AG08395 (cell line): ENCODE measurements around the gene CR2.
A peak's percentile ranks its signal among the peaks of the same experiment; 100 is the strongest.
"Not testable (repeated sequence)": the region's sequence is repeated elsewhere in the genome, so short reads cannot be mapped to it uniquely, and the experiment has no call there.

Experiments
- DNase-seq: peaks from one replicate; pipeline ENCODE4 v3.0.0; 2012; ENCODE audit warnings: mixed read lengths, low spot score

Gene CR2

DNA sequence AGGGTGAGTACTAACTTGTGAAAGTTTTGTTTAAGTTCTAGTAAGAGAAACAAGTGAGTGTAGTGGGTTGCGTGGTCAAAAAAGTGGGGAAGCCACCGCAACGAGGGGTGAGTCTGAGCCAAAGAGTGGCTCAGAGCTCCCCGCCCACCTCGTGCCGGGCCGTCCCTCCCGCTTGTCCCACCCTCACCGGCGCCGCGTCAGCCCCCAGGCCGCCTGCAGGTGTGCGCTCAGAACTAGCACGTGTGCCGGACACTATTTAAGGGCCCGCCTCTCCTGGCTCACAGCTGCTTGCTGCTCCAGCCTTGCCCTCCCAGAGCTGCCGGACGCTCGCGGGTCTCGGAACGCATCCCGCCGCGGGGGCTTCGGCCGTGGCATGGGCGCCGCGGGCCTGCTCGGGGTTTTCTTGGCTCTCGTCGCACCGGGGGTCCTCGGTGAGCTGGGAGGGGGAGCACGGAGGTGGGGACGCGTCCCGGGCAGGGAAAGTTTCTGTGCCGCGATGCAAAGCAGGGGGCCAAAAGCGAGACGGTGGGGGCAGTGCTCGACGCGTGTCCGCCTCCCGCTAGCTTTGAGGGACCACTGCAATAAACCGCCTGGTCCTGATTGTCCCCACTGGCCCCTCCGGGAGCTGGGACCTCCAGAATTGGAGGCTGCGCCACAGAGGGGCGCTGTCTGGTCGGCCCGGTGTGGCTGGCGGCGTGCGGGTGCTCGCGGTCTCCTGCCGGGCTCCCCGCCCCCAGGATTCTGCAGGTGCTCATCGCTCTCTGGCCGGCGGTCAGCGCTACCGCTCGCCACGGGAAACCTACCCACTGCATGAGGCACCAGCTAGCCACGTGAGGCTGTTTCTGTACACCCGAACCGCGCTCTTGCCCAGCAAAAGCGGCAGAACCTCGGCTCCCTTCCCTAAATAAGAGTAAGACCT is at the start of gene CR2:
TSS of gene CR2 (plus strand) at position 283 of the 919 bp plus-strand sequence. CDS start at position 374, 91 bp downstream.
- no peak for DNase-seq

DNA sequence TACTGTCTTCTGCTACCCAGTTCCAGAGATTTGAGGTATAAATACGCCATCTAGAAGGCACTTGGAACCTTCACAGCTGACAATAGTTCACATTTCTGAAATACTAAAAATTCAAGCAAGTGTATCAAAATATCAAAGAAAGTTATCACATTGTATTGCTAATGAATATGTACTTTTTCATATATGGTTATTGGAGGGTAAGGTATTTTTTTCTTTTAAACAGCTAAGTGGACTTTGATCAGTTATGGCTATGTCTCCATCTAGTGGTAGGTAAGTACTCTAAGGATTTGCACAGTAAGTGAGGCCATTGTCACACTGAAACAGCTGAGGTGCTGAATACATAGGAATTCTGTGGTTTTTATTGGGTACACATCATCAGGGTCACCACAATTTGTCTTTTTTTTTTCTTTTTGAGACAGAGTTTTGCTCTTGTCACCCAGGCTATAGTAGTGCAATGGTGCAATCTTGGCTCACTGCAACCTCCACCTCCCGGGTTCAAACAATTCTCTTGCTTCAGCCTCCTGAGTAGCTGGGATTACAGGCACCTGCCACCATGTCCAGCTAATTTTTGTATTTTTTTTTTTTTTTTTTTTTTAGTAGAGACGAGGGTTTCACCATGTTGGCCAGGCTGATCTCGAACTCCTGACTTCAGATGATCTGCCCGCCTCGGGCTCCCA is 49.1 kb upstream of the CR2 start:
- DNase-seq, result peak; percentile 68

DNA sequence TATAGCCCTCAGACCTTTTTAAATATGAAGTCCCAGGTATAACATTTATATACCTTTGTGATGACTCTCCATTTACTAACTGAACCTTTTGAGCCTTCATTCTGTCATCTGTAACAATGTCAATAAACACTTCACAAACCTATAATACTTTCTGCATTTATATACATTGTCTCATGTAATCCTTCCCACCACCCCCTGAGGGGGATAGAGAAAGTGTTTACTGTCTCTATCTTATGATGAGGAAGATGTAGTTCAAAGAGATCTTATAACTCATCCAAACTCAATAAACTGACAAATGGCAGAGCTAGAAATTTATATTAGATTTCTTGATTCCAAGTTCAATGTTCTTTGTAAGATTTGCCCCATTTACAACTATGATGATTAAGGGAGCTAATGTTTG is 48.3 kb upstream of the CR2 start:
- DNase-seq, result no peak

DNA sequence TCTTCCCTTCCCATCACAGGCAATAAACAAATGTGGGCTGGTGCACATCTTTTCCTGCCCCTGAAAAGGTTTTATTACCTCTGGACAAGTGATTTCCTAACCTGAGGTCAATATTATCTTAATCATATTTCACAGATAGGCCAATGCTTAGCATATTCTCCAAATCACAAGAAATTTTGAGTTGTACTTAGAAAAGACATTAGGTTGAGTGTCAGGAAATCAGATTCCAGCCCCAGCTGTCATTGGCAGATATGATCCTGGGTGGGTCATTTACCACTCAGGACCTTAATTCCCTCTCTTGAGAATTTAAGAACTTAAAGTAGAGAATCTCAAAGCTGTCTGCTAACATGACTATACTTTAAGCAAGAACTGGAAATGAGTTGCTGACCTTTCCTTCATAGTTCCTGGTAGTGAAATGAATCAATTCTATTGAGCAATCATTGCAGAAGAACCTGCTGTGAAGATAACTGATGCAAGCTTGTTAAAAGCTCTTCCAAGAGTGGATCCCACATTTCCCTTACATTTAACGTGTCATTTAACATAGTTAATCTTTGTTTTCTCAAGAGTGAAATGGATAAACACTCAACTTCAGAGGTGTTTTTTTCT is 46.4 kb upstream of the CR2 start:
- DNase-seq, result no peak

DNA sequence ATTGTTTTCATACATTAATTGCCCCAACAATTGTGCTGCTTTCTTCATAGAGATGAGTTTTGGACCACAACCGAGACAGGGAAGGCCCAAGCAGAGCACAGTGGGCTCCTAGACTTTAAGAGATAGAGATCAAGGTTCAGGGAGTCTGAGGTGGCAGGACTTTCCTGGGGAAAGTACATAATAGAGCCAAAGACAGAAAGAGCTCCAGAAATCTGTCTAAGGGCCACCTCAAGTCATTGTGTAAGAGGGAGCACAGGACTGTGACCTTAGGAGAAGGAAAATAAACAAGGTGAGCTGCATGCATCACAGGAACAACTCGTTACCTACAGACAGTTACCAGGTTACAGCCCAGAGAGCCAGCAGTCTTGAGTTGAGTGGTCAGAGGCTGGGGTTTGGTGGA is 41.3 kb upstream of the CR2 start:
- DNase-seq, result no peak

DNA sequence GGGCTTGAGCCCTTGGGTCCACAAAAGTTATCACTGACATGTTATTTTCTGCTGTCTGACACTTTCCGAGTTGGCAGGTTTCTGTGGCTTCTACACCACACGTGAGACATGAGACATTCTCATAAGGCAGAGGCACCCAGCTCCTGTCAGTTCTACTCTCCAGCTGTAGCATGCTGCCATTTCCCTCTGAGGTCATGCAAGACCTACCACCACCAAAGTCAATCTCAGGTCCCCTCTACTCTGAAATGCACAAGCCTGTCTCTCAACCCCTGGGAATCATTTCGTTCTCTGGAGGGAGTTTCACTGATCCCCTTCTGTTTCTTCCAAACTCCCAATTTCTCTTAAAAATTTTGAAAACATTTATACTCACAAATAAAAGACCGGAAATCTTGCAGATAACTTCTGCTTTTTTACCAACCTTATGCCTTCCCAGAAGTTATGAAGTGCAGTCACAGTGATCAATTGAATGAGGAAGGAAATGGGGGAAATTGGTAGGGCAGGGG is 39.5 kb upstream of the CR2 start:
- DNase-seq, result no peak

DNA sequence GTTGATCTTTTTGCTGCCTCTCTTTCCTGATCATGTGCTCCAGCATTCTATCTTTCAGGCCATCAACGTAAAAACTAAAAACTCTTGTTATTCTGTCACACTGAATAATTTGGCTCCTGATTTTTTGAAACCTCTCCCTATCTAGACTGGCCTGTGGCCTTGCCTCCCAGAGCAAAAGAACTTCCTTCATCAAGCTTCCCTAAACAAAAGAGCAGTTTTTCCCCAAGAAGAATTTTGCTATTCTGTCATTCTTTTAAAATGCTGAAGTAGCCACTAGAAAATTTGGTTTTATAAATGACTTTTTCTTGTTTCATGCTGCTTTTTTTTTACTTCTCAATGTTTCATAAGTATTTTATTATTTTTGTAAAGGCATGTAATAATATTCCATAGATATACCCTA is 37.1 kb upstream of the CR2 start:
- no peak for DNase-seq

DNA sequence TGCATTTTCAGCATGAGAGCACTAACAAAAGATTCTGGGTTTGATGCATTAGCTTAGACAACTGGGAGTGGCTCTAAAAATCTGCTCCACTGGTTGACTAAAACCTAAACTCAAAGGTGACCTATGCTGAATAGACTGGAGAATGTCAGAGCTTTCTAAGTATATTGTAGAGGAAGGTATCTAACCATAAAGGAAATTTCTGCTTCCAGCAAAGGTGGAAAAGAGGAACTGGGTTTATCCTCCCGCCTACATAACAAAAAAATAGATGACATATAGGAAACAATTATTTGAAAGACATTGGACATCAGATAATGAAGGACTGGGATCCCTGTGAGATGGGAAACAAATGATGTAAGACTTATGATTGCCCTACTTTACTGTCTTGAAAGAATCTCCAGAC is 35.8 kb upstream of the CR2 start:
- DNase-seq, result no peak

DNA sequence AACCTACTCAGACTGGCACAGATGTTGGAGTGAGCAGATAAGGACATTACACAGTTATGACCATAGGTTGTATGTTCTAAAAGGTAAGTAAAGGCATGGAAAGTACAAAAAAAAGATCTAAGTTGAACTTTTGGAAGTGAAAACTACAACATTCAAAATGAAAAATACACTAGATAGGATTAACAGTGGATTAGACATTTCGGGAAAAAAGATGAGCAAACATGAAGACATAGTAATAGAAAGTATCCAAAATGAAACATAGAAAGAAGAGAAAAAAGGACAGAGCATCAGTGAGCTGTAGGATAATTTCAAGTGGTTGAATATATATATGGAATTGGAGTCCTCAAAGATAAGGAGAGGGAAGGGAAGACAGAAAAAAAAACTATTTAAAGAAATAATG is 34.0 kb upstream of the CR2 start:
- no peak for DNase-seq

DNA sequence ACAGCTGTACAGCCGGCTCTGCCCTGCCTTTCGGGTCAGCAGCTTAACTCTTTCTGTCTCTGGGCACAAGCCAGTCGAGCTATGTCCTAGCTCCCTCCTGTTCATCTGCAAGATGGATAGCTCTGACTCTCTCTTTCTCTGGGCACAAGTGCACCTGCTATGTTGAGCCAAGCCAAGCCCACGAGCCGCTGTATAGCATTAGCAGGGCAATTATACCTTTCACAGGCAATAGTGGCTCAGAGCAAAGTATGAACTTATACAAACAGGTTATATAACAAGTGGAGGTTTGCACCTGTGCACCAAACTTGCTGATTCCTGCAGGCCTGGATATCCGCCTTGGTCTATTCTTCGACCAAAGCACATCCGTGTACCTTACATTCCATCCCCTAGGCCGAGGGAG is 33.0 kb upstream of the CR2 start:
- no peak for DNase-seq

DNA sequence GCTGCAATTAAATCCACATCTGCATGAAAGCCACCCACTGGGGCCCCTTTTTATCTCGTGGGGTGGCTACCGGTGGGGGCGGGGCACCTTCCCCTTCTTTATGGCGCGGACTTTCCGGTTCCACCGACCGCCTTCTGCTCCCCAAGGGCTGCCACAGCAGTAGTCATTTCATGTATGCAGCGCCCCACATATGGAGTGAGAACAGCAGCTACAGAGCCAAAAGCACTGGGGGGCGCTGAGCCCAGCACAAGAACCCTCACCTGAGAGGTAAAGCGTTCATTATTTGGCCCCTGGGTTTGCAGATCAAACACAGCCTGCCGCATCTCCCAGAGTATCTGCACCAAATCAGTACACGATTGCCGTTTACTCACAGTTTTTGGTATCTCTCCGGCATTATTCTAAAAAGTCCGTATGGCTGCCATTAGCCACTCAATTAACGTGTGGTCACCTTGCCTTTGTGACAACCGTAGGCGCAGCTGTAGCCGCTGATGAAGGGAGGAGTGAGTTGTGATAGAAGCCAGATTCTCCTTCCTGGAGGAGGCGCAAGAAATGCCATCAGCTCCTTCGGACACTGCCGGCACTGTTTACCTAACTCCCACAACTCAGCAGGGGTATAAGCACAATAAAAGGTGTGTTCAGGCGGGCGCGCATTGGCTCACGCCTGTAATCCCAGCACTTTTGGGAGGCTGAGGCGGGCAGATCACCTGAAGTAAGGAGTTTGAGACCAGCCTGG is 30.4 kb upstream of the CR2 start:
- no peak for DNase-seq

DNA sequence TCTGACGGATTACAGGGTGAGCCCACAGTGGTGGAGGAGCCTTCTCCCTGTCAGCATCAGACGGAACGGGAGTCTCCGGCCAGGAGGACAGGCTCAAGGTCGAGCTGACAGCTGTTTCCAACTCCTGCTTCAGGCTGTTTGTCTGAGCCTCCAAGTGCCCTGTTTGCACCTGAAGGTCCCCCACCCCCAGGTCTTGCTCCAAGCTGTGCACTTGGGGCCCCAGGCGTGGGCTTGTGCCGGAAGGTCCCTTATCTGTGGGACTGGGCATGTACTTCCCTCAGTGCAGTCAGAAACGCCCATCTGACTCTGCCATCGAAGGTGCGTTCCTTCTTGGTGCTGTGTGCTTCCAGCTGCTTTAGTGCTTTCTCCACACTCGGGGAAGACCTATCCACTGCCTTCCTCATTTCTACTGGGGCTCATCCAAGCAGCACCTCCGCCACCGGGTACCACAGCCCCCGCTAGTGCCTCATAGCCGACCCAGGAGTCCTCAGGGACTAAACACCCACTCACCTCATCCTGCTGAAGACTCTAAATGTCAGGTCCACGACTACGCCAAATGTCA is 29.5 kb upstream of the CR2 start:
- no peak for DNase-seq

DNA sequence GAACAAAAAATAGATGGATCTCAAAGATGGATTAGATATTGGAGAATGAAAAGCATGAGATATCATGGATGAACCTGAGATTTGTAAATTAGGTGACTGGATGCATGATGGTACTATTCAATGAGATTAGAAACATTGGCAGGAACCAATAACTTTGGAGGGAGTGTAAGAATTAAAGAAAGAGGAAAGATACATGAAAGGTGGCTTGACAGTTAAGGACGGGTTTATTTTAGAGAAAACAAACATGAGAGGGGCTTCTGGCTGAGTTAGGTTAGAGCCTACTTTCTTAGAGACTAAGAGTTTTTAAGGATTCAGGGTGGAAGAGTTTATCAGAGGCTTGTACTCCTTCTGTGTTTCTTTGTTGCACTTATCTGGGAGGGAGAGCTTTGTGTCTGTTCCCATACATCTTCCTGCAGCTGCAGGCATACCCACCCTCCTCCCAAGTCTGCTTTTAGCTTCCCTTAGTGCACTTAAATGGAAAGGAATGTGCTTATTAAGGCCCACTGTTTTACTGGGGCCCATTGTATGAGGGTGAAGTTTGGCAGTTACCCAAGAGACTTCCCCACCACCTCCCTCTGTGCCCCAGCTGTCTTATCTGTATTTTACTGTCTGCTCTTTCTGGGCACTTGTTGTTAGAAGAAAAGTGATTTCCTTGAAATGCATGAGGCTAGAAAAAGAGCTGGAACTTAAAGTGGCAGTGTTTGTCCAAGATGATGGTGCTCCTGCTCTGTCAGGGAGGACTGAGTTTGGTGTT is 26.1 kb upstream of the CR2 start:
- DNase-seq, result no peak

DNA sequence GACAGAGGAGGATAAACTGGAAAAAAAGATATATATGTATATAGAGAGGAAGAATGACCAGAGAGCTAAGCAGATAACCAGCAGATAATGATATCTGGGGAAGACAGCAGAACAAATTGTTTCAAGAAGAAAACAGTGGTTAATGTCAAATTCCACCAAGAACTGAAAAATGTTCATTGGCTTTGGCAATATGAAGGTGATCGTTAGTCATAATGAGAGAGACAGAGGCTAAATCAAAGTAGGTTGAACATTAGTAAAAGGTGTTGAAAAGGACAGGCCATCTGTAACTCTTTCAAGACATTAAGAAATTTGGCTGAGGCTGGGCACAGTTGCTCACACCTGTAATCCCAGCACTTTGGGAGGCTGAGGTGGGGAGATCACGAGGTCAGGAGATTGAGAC is 25.3 kb upstream of the CR2 start:
- DNase-seq, result no peak

DNA sequence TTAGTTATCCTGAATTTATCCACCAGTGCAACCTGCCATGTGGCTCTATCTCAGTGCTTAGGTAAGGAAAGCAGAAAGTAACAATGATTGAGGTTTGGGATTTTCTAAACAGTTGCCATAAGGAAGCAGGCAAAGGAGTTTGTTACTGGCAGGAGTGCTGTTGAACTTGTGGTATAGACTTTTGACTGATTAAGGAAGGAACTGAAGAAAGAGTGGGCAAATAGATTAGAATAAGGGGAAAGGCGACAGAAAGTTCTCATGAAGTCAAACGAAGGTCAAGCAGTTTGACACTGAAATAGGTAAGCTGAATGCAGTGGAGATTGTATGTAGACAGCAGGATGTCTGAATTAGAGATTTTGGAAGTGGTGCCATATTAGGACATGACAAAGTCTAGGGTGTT is 24.2 kb upstream of the CR2 start:
- DNase-seq, result no peak

DNA sequence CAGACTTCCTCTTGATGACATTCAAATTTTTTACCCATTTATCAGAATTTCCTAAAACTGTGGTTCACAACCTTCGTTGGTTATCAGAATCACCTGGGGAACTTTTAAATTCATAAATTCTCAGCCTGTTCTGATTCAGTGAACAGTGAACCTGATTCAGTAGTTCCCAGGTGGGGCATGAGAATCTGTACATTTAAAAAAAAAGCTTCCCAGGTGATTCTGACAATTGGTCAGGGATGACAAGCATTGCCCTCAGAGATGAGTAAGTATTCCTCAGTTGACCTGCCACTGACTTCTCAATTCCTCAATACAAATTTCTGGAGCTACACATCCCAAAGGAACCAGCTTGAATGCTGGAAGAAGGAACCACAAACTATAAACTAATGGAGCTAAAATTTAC is 23.5 kb upstream of the CR2 start:
- DNase-seq, result no peak

DNA sequence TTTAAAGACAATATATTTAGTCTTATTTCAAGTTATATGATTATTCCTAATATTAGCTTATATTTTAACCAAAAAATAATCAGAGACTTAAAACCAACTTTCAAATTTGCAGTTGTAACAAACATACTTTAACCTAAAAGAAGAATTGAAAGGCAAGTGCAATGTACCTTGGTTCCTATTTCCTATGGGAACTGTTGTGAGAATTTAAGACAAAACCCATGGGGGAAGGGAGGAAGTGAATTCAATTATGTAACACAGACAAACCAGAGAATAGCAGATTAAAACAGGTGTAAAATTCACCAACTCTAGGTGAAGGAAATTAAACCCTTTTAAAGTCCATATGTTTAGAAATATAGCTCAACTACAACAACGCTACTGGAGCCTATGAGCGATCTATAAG is 22.6 kb upstream of the CR2 start:
- DNase-seq, result no peak

DNA sequence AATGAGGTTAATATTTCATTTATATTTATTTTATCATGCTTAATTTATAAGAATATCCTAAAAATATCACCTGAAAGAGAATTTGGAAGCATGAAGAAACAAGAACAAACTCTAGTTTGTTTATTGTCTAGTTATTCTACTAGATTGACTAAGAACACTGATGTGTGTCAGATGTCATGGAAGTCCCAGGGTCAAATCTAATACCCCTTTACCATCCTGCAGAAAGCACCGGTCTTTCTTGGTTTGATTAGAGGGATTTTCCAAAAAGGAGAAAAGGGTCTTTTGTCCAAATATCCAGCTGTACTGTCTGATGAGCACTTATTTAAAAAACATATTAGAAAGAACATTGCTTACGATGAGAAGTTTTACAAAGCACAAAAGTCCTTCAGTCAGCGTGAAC is 20.7 kb upstream of the CR2 start:
- DNase-seq, result no peak

DNA sequence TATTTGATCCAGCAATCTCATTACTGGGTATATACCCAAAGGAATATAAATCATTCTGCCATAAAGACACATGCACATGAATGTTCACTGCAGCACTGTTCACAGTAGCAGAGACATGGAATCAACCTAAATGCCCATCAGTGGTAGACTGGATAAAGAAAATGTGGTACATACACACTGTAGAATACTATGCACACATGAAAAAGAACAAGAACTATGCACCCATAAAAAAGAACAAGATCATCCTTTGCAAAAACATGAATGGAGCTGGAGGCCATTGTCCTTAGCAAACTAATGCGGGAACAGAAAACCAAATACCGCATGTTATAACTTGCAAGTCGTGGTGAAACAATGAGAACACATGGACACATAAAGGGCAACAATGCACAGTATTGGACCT is 17.4 kb upstream of the CR2 start:
- DNase-seq, result not testable (repeated sequence)

DNA sequence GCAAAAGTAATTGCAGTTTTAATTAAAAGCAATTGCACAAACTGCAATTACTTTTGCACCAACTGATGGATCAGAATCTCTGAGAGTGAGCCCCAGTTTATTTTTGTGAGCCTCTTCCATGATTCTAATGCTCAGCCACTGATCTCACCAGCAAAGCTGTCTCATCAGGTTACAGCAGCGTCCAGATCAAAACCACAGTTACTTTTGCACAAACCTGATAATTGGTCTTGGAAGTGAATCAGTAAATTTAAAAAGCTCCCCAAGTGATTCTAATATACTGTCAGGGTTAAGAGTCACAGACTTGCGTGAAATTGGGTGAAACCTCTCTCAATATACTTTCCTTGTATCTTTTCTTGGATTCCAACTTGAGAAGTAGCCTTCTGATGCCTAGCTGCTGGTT is 13.5 kb upstream of the CR2 start:
- no peak for DNase-seq

DNA sequence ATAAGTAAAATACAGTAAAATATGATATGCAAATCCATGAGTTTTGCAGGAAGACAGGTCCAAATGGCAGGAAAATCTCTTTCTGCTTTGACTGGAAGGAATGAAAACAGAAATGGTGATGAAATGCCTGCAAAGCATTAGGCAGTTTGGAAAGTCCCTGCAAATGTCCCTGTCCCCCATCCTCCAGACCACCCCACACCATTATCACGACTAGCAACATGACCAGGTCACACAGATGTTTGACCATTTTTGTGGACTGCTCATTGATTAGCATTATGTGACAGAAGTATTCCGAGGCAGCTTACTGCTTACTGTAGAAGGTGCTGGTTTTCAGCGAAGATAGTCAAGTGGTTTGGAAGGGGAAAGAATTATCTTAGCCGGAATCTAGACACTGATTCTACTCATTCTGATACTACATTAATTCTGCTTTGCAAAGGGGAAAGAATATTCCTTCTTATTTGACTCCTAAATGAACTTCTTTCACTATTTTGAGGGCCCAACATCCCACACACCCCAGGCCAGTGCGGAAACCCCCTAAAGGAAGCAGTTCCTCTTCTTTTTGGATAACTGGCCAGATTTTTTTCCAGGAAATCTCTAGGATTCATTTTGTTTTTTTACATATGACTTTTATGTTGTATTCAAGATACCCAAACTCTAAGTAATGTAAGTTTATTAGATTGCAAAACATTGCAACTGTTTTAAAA is 9.5 kb upstream of the CR2 start:
- no peak for DNase-seq
